Endothelial cell of umbilical vein (primary cell): ENCODE measurements around the gene TMCC2. TPM values are rescaled to one million over a fixed set of nuclear protein-coding genes. Genes with fewer than 3 reads are reported as not detected.

Experiments
- BruUV-seq: library from RNA; stranded (reverse); fragments of 400-500 nt; replicated peaks from 2 replicates; lab custom pipeline; 2021; lab: Mats Ljungman, UMichigan
- CTCF ChIA-PET: fragments of 300-600, 350-600 bp; sonication (Branson Sonifier 250); formaldehyde crosslinking; loops from one replicate; lab custom pipeline; 2021; ENCODE audit warnings: antibody characterized with exemption, inconsistent platforms; lab: Charles Lee
- POLR2A ChIA-PET: fragments of 300-600, 350-600 bp; sonication (Branson Sonifier 250); formaldehyde crosslinking; loops from one replicate; lab custom pipeline; 2021; ENCODE audit warnings: antibody characterized with exemption, inconsistent platforms; lab: Charles Lee
- DNase-seq: peaks from one replicate; pipeline ENCODE4 v3.0.0-alpha.2; 2011; ENCODE audit warnings: low read depth, low spot score
- FAIRE-seq: peaks from 2 replicates; lab custom pipeline; 2011; peaks lifted over from hg19 to GRCh38; lab: Jason Lieb, UNC
- H2AFZ ChIP-seq: 2 replicates; pipeline ENCODE4 v1.6.0; 2012; ENCODE audit warnings: low read depth, low read length, control low read depth, inconsistent platforms
- H3K27ac ChIP-seq: 2 replicates; pipeline ENCODE4 v1.5.1; 2011; ENCODE audit warnings: low read depth, mild to moderate bottlenecking, control low read depth, low read length, moderate library complexity; ENCODE audit not compliant: insufficient read depth
- H3K27me3 ChIP-seq, 2 experiments: 2 replicates each; pipeline versions ENCODE4 v1.6.0 to v1.6.1; 2011; ENCODE audit warnings: low read length in 2 of 2, mixed read lengths in 1 of 2; ENCODE audit not compliant: control insufficient read depth in 2 of 2, insufficient read depth in 2 of 2
- H3K36me3 ChIP-seq, 2 experiments: 2 replicates in 1 of 2; 3 replicates in 1 of 2; pipeline ENCODE4 v1.5.1; 2011; ENCODE audit warnings: low read length in 2 of 2, mild to moderate bottlenecking in 1 of 2, moderate library complexity in 1 of 2; ENCODE audit not compliant: control insufficient read depth in 2 of 2, insufficient read depth in 2 of 2; ENCODE audit errors: extremely low read depth in 1 of 2
- H3K4me1 ChIP-seq: 3 replicates; pipeline ENCODE4 v1.5.1; 2011; ENCODE audit warnings: mild to moderate bottlenecking, low read length; ENCODE audit not compliant: control insufficient read depth, insufficient read depth; ENCODE audit errors: extremely low read depth
- H3K4me2 ChIP-seq: 2 replicates; pipeline ENCODE4 v1.6.1; 2011; ENCODE audit warnings: low read length, control low read depth, mixed read lengths; ENCODE audit not compliant: insufficient read depth
- H3K4me3 ChIP-seq, 3 experiments: fragments of 200-600 bp in 1 of 3; sonication (generic), shearing (Covaris generic) in 1 of 3; replicated peaks in 1 of 3; 2 replicates each; pipeline ENCODE4 v1.5.1; 2011 to 2016; ENCODE audit warnings: control low read depth in 3 of 3, low read length in 3 of 3, mild to moderate bottlenecking in 2 of 3, inconsistent platforms in 1 of 3, low read depth in 1 of 3, moderate library complexity in 1 of 3; ENCODE audit not compliant: insufficient read depth in 1 of 3
- H3K79me2 ChIP-seq: 2 replicates; pipeline ENCODE4 v1.6.0; 2012; ENCODE audit warnings: low read length, inconsistent platforms; ENCODE audit not compliant: control insufficient read depth, insufficient read depth
- H3K9ac ChIP-seq: replicated peaks from 2 replicates; pipeline ENCODE3; 2011; ENCODE audit warnings: low read length, control low read depth; ENCODE audit not compliant: insufficient read depth; ENCODE audit errors: extremely low read depth
- H3K9me1 ChIP-seq: replicated peaks from 3 replicates; pipeline ENCODE4 v1.6.0; 2011; ENCODE audit warnings: mild to moderate bottlenecking, low read length; ENCODE audit not compliant: control insufficient read depth, insufficient read depth; ENCODE audit errors: extremely low read depth
- H3K9me3 ChIP-seq: replicated peaks from 2 replicates; pipeline ENCODE4 v1.5.1; 2012; ENCODE audit warnings: low read length, inconsistent platforms; ENCODE audit not compliant: control insufficient read depth, insufficient read depth
- H4K20me1 ChIP-seq: replicated peaks from 2 replicates; pipeline ENCODE3; 2011; ENCODE audit warnings: mild to moderate bottlenecking, low read length; ENCODE audit not compliant: control insufficient read depth, insufficient read depth; ENCODE audit errors: extremely low read depth
- EZH2 ChIP-seq: IDR thresholded peaks from 2 replicates; pipeline ENCODE4 v1.6.1; 2012; ENCODE audit warnings: borderline replicate concordance, low read depth, mild to moderate bottlenecking, moderate library complexity, low read length, inconsistent platforms; ENCODE audit not compliant: severe bottlenecking
- FOS ChIP-seq: IDR thresholded peaks from 2 replicates; pipeline ENCODE4 v1.6.1; 2011; ENCODE audit warnings: mild to moderate bottlenecking, low read length, moderate library complexity, borderline replicate concordance; ENCODE audit not compliant: insufficient read depth
- GATA2 ChIP-seq: IDR thresholded peaks from 2 replicates; pipeline ENCODE4 v1.7.0; 2011; ENCODE audit warnings: low read depth, mild to moderate bottlenecking, moderate library complexity, mixed read lengths, low read length; ENCODE audit not compliant: insufficient read length, insufficient read depth
- JUN ChIP-seq: IDR thresholded peaks from 2 replicates; pipeline ENCODE4 v1.6.1; 2011; ENCODE audit warnings: borderline replicate concordance, low read depth; ENCODE audit not compliant: insufficient read length, insufficient read depth
- MYC ChIP-seq: IDR thresholded peaks from one replicate; pipeline ENCODE4 v1.6.1; 2011; ENCODE audit warnings: mild to moderate bottlenecking, low read depth, low read length
- POLR2A ChIP-seq: IDR thresholded peaks from 2 replicates; pipeline ENCODE4 v1.6.1; 2012; ENCODE audit warnings: low read depth, mild to moderate bottlenecking, control low read depth, low read length
- POLR2AphosphoS5 ChIP-seq: IDR thresholded peaks from 2 replicates; pipeline ENCODE4 v1.6.1; 2012; ENCODE audit warnings: low read depth, mild to moderate bottlenecking, control low read depth, low read length, moderate library complexity; ENCODE audit not compliant: insufficient read depth
- dilution Hi-C: fragments of 300-500 bp; cut with MboI; formaldehyde crosslinking; loops from one replicate; pipeline ENCODE4 v1.15.0; 2019; ENCODE audit warnings: low sequenced_read_pairs; ENCODE audit not compliant: extremely low pct_ligation_motif_present
- intact Hi-C: fragments of 100-400 bp; cut with micrococcal nuclease; formaldehyde crosslinking; loops from one replicate; pipeline ENCODE4 v1.10.0; 2022
- polyA plus RNA-seq, 4 experiments: library from polyadenylated mRNA; depleted of rRNA in 3 of 4; stranded (reverse) in 3 of 4; unstranded in 1 of 4; fragments of >200 nt; gene quantifications; 2 replicates each; pipeline versions ENCODE4 v1.2.1 to v1.2.3, GENCODE V29; 2011 to 2012; ENCODE audit warnings: missing spikeins in 1 of 4
- total RNA-seq: library from RNA; stranded (reverse); gene quantifications from 2 replicates; pipeline ENCODE4 v1.2.3, GENCODE V29; 2021
- TF ChIP-seq, protein P1 (sequence below): IDR thresholded peaks from 2 replicates; pipeline ENCODE4 v1.6.1; 2011; ENCODE audit not compliant: insufficient read depth, insufficient read length
- TF ChIP-seq, protein P2 (sequence below), 2 donors: IDR thresholded peaks; 1 replicate in 1 of 2; 2 replicates in 1 of 2; pipeline ENCODE4 v1.5.1; 2011; ENCODE audit warnings: low read length in 2 of 2, mild to moderate bottlenecking in 2 of 2, moderate library complexity in 2 of 2, control low read depth in 1 of 2, inconsistent platforms in 1 of 2, low read depth in 1 of 2; ENCODE audit not compliant: insufficient read depth in 1 of 2; ENCODE audit errors: extremely low read depth in 1 of 2

Gene TMCC2
- total and polyA plus RNA-seq, 2 donors (not counting 3 experiments of a cell fraction or from before 2014, with no cell fraction given), result 2.0 to 2.1 TPM

DNA sequence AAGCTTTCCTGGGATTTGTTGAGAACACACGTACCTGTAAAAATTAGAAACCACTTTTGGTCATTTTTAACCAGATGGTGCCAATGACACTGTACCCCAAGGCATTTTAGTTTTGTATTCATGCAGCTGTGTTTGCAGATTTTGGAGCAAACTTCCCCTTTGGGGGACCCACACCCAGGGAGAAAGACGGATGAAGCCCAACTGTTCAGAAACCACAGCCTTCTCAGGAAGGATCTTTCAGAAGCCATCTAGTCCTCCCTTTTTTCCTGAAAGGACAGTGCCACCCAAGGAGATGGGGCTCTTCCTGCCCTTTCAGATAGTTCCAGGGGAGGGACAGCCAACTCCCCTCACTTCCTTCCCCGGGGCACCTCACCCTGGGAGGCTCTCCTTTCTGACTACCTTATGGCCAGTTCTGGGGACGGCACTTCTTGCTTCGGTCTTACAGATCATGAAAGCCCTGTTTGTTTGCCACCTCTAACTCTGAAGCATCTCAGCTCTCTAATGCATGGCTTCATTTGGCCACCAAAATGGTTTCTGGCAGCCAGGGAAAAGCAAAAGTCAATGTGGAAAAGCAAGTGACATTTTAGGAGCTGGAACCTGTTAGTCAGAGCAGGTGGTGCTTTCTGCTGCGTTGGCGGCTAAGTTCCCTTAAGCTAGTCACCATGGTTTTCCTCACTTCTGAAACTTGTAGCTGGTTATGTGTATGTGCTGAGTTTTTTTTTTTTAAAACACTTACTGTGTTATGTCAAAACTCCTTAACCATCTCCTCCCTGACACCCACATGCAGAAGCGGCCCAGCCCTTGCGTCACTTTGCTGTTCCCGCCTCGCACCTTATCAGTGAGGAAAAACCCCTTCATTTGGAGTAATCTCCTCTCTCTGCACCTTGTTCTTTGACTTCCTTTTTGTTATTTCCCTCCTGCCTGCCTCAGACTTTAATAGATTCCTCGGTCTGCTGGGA is 10.1 kb downstream of the TMCC2 start:
- dilution Hi-C loops (no loop called here), intact Hi-C loops (no loop called here)
- CTCF ChIA-PET, result interaction anchor here (1.1 to 1.5 kb wide), 2 partner anchors 9 to 19 kb away, joined by 3 read pairs; no protein-coding TSS in a partner anchor
- H3K9me1 ChIP-seq, result no peaks in the 10 kb centered on the region
- POLR2A ChIA-PET, result no interaction called here
- no TSS peak for BruUV-seq
- DNase-seq, result no peak
- H3K9me3 ChIP-seq, result no peaks in the 10 kb centered on the region
- H3K27ac ChIP-seq, result no peak overlapping the region
- H3K36me3 ChIP-seq, result no peaks in the 10 kb centered on the region
- H4K20me1 ChIP-seq, result no peaks in the 10 kb centered on the region
- no peak overlapping the region for H2AFZ ChIP-seq
- no peaks in the 10 kb centered on the region for H3K79me2 ChIP-seq
- no peak overlapping the region for H3K9ac ChIP-seq
- H3K4me1 ChIP-seq, result no peaks in the 10 kb centered on the region
- TF ChIP-seq, protein P1, sequence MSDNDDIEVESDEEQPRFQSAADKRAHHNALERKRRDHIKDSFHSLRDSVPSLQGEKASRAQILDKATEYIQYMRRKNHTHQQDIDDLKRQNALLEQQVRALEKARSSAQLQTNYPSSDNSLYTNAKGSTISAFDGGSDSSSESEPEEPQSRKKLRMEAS, result no peak
- no peak for TF ChIP-seq POLR2AphosphoS5
- no peak for TF ChIP-seq GATA2
- no peak overlapping the region for H3K4me2 ChIP-seq
- no peaks in the 10 kb centered on the region for H3K27me3 ChIP-seq
- no peak overlapping the region for H3K4me3 ChIP-seq
- no peak for FAIRE-seq

DNA sequence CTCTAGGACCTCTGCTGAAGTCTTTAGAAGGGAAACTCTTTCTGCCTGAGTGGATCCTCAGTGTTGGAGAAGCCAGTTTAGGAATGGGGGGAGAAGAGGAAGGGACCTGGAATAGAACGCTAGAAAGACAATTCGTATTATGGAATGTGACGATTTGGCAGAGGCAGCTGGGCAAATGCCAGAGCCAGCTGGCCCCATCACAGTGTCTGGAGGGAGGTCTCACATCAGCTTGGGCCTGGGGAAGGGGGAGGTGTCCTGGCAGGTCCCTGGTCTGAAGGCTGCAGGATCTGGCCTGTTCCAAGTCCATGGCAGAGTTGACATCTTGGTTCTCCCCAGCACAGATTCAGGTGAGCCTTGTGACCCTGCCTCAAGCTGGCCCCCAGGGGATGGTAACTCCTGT is 11.3 kb downstream of the TMCC2 start:
- Histone ChIP-seq H3K9me3 (no peaks in the 10 kb centered on the region), H3K27ac (no peak overlapping the region), H4K20me1 (no peaks in the 10 kb centered on the region), H3K4me1 (no peaks in the 10 kb centered on the region), H3K9ac (no peak overlapping the region), H2AFZ (no peak overlapping the region), H3K36me3 (no peaks in the 10 kb centered on the region), H3K9me1 (no peaks in the 10 kb centered on the region), H3K4me2 (no peak overlapping the region), H3K79me2 (no peaks in the 10 kb centered on the region), H3K27me3 (no peaks in the 10 kb centered on the region), H3K4me3 (no peak overlapping the region)
- BruUV-seq, result no TSS peak
- no peak for FAIRE-seq
- TF ChIP-seq, protein P2, sequence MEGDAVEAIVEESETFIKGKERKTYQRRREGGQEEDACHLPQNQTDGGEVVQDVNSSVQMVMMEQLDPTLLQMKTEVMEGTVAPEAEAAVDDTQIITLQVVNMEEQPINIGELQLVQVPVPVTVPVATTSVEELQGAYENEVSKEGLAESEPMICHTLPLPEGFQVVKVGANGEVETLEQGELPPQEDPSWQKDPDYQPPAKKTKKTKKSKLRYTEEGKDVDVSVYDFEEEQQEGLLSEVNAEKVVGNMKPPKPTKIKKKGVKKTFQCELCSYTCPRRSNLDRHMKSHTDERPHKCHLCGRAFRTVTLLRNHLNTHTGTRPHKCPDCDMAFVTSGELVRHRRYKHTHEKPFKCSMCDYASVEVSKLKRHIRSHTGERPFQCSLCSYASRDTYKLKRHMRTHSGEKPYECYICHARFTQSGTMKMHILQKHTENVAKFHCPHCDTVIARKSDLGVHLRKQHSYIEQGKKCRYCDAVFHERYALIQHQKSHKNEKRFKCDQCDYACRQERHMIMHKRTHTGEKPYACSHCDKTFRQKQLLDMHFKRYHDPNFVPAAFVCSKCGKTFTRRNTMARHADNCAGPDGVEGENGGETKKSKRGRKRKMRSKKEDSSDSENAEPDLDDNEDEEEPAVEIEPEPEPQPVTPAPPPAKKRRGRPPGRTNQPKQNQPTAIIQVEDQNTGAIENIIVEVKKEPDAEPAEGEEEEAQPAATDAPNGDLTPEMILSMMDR (IDR thresholded peaks at IDR 0.05; ENCODE audit: extremely low read depth in 1 of 2, insufficient read depth in 1 of 2, low read depth in 1 of 2, low read length in 2 of 2), result no peak
- TF ChIP-seq GATA2, result no peak
- no peak for TF ChIP-seq POLR2AphosphoS5
- TF ChIP-seq EZH2, result no peak
- no peak for TF ChIP-seq POLR2A
- TF ChIP-seq, protein P1, result no peak
- TF ChIP-seq JUN, result no peak
- TF ChIP-seq MYC, result no peak
- TF ChIP-seq FOS, result no peak
- dilution Hi-C loops, result no loop called here
- POLR2A ChIA-PET, result no interaction called here
- CTCF ChIA-PET, result interaction anchor here (1.2 kb wide), 1 partner anchor 34 kb away, joined by 4 read pairs; no protein-coding TSS in a partner anchor
- intact Hi-C loops, result no loop called here
- DNase-seq, result no peak
